Trophoblast cell (in vitro differentiated cells and primary cell): ENCODE data around the gene ARHGAP31. TPM values are rescaled to one million over a fixed set of nuclear protein-coding genes. Genes with fewer than 3 reads are reported as not detected.

Experiments
- DNase-seq, 2 donors: peaks; one replicate each; pipeline ENCODE4 v3.0.0-alpha.2; 2016
- H2AFZ ChIP-seq: 2 replicates; pipeline ENCODE4 v1.6.1; 2013; ENCODE audit warnings: low read length, moderate library complexity, mild to moderate bottlenecking; ENCODE audit not compliant: insufficient read depth, poor library complexity
- H2AK5ac ChIP-seq: 2 replicates; pipeline ENCODE4 v1.6.1; 2013; ENCODE audit warnings: mild to moderate bottlenecking, low read length
- H2BK120ac ChIP-seq: 2 replicates; pipeline ENCODE4 v1.6.1; 2013; ENCODE audit warnings: low read length, mild to moderate bottlenecking, moderate library complexity; ENCODE audit not compliant: insufficient read depth, poor library complexity
- H2BK12ac ChIP-seq: 2 replicates; pipeline ENCODE4 v1.6.1; 2013; ENCODE audit warnings: mild to moderate bottlenecking, low read length, moderate library complexity
- H2BK5ac ChIP-seq: 2 replicates; pipeline ENCODE4 v1.6.1; 2013; ENCODE audit warnings: low read length, low read depth, moderate library complexity, mild to moderate bottlenecking; ENCODE audit not compliant: poor library complexity
- H3K14ac ChIP-seq: 2 replicates; pipeline ENCODE4 v1.6.1; 2013; ENCODE audit warnings: mild to moderate bottlenecking, low read length
- H3K18ac ChIP-seq: 2 replicates; pipeline ENCODE4 v1.6.1; 2013; ENCODE audit warnings: mild to moderate bottlenecking, low read length
- H3K23ac ChIP-seq: 2 replicates; pipeline ENCODE4 v1.6.1; 2013; ENCODE audit warnings: low read length
- H3K27ac ChIP-seq: 2 replicates; pipeline ENCODE4 v1.5.1; 2013; ENCODE audit warnings: low read depth, mild to moderate bottlenecking, inconsistent platforms, low read length, moderate library complexity
- H3K27me3 ChIP-seq: 2 replicates; pipeline ENCODE4 v1.6.1; 2013; ENCODE audit warnings: inconsistent platforms, mild to moderate bottlenecking, low read length, moderate library complexity; ENCODE audit not compliant: insufficient read depth
- H3K36me3 ChIP-seq, 2 experiments: 1 replicate in 1 of 2; 2 replicates in 1 of 2; pipeline ENCODE4 v1.6.1; 2013; ENCODE audit warnings: low read length in 2 of 2, mild to moderate bottlenecking in 2 of 2, moderate library complexity in 1 of 2; ENCODE audit not compliant: insufficient read depth in 2 of 2, control insufficient read depth in 1 of 2
- H3K4ac ChIP-seq: 2 replicates; pipeline ENCODE4 v1.6.1; 2013; ENCODE audit warnings: low read depth, mild to moderate bottlenecking, low read length, moderate library complexity
- H3K4me1 ChIP-seq, 2 experiments: 1 replicate in 1 of 2; 2 replicates in 1 of 2; pipeline ENCODE4 v1.6.1; 2013; ENCODE audit warnings: low read length in 2 of 2, mild to moderate bottlenecking in 2 of 2, moderate library complexity in 1 of 2; ENCODE audit not compliant: insufficient read depth in 2 of 2, control insufficient read depth in 1 of 2
- H3K4me2 ChIP-seq: 2 replicates; pipeline ENCODE4 v1.6.1; 2013; ENCODE audit warnings: inconsistent platforms, mild to moderate bottlenecking, low read length, moderate library complexity
- H3K4me3 ChIP-seq: 2 replicates; pipeline ENCODE4 v1.5.1; 2013; ENCODE audit warnings: mild to moderate bottlenecking, low read depth, low read length, inconsistent platforms
- H3K79me1 ChIP-seq: one replicate; pipeline ENCODE4 v1.6.1; 2013; ENCODE audit warnings: low read length
- H3K79me2 ChIP-seq: 2 replicates; pipeline ENCODE4 v1.6.1; 2013; ENCODE audit warnings: low read length, mild to moderate bottlenecking; ENCODE audit not compliant: control insufficient read depth, insufficient read depth, poor library complexity
- H3K9ac ChIP-seq: 2 replicates; pipeline ENCODE4 v1.6.1; 2013; ENCODE audit warnings: mild to moderate bottlenecking, low read length
- H3K9me3 ChIP-seq: 2 replicates; pipeline ENCODE4 v1.6.1; 2013; ENCODE audit warnings: low read depth, mild to moderate bottlenecking, control low read depth, inconsistent platforms, low read length; ENCODE audit not compliant: insufficient read depth
- H4K12ac ChIP-seq: 2 replicates; pipeline ENCODE4 v1.6.1; 2013; ENCODE audit warnings: low read depth, mild to moderate bottlenecking, low read length, moderate library complexity
- H4K8ac ChIP-seq: 2 replicates; pipeline ENCODE4 v1.6.1; 2013; ENCODE audit warnings: low read depth, mild to moderate bottlenecking, low read length, moderate library complexity
- H4K91ac ChIP-seq: one replicate; pipeline ENCODE4 v1.6.1; 2013; ENCODE audit warnings: low read depth, mild to moderate bottlenecking, low read length, moderate library complexity
- WGBS: extraction: QIAGEN DNeasy Blood & Tissue Kit; methylation state at CpG from one replicate; pipeline ENCODE4 v1.1.7; 2013; ENCODE audit warnings: missing lambda C conversion rate; ENCODE audit not compliant: insufficient read length, insufficient coverage; ENCODE audit errors: extremely low coverage; 5-methylcytosine and 5-hydroxymethylcytosine counted together
- polyA plus RNA-seq: library from polyadenylated mRNA; stranded (reverse); fragments of 200-250 nt; gene quantifications from 2 replicates; pipeline ENCODE4 v1.2.3, GENCODE V29; 2013

Gene ARHGAP31
- polyA plus RNA-seq = 13.1 and 13.8 TPM in 2 replicates

- DNase-seq = peak; percentile 94 to 95
- H4K91ac ChIP-seq = peak within 1 kb of the TSS; percentile 99
- H2BK5ac ChIP-seq = peak within 1 kb of the TSS; percentile 93
- peak within 1 kb of the TSS; percentile 62 for H2AK5ac ChIP-seq
- H3K27ac ChIP-seq = peak within 1 kb of the TSS; percentile 95
- H2BK120ac ChIP-seq = peak within 1 kb of the TSS; percentile 98
- H3K79me1 ChIP-seq = peaks cover 29% of the 10 kb centered on the region
- no peaks in the 10 kb centered on the region for H3K9me3 ChIP-seq
- peaks cover 15% of the 10 kb centered on the region for H3K79me2 ChIP-seq
- H3K9ac ChIP-seq = peak within 1 kb of the TSS; percentile 84
- peak within 1 kb of the TSS; percentile 81 for H2BK12ac ChIP-seq
- H2AFZ ChIP-seq = peak within 1 kb of the TSS; percentile 43
- H3K4me1 ChIP-seq = peaks cover 22 to 26% of the 10 kb centered on the region in 2 experiments
- H3K4ac ChIP-seq = peak within 1 kb of the TSS; percentile 94
- peak within 1 kb of the TSS; percentile 98 for H3K18ac ChIP-seq
- WGBS = no CpG with 5 or more reads among the region's 55 CpGs
- H3K23ac ChIP-seq = no peak within 1 kb of the TSS
- peak within 1 kb of the TSS; percentile 89 for H4K8ac ChIP-seq
- H4K12ac ChIP-seq = peak within 1 kb of the TSS; percentile 87
- peak within 1 kb of the TSS; percentile 78 for H3K4me3 ChIP-seq
- H3K14ac ChIP-seq = peak within 1 kb of the TSS; percentile 98
- no peaks in the 10 kb centered on the region for H3K27me3 ChIP-seq
- peak within 1 kb of the TSS; percentile 97 for H3K4me2 ChIP-seq
- peaks cover 2 to 3% of the 10 kb centered on the region in 2 experiments for H3K36me3 ChIP-seq
Measured at GRCh38 chr3:119293871-119294695, at the start of gene ARHGAP31. ARHGAP31 (plus strand) TSS chr3:119294383; CDS start chr3:119294905, 522 bp downstream.

- Histone ChIP-seq H3K14ac (no peak overlapping the region), H2BK120ac (no peak overlapping the region), H3K4me3 (no peak overlapping the region), H2AFZ (no peak overlapping the region), H3K79me2 (no peaks in the 10 kb centered on the region), H2AK5ac (no peak overlapping the region), H2BK5ac (no peak overlapping the region), H3K36me3 (no peaks in the 10 kb centered on the region), H4K91ac (no peak overlapping the region), H3K18ac (no peak overlapping the region), H4K12ac (no peak overlapping the region), H4K8ac (no peak overlapping the region), H3K9me3 (no peaks in the 10 kb centered on the region), H3K4me1 (no peaks in the 10 kb centered on the region), H3K27me3 (no peaks in the 10 kb centered on the region), H3K79me1 (no peaks in the 10 kb centered on the region), H3K23ac (no peak overlapping the region), H3K4ac (no peak overlapping the region), H3K4me2 (no peak overlapping the region), H3K27ac (no peak overlapping the region), H3K9ac (no peak overlapping the region), H2BK12ac (no peak overlapping the region)
- DNase-seq = no peak
- whole genome bisulfite sequencing = no CpG with 5 or more reads among the region's 2 CpGs
Measured at GRCh38 chr3:119245778-119246177, 48.4 kb upstream of the ARHGAP31 start.

GRCh38 chr3:119255214-119255613 lies 39.0 kb upstream of the ARHGAP31 start:
- H3K9me3 ChIP-seq = no peaks in the 10 kb centered on the region
- H3K27ac ChIP-seq = no peak overlapping the region
- H3K23ac ChIP-seq = no peak overlapping the region
- DNase-seq = no peak
- H4K8ac ChIP-seq = no peak overlapping the region
- no peak overlapping the region for H2BK12ac ChIP-seq
- H3K4me2 ChIP-seq = no peak overlapping the region
- no peak overlapping the region for H3K4ac ChIP-seq
- no CpG with 5 or more reads among the region's 2 CpGs for WGBS
- H4K91ac ChIP-seq = no peak overlapping the region
- no peak overlapping the region for H3K4me3 ChIP-seq
- peaks cover 9% of the 10 kb centered on the region for H3K79me1 ChIP-seq
- no peak overlapping the region for H3K14ac ChIP-seq
- H4K12ac ChIP-seq = no peak overlapping the region
- H2AK5ac ChIP-seq = no peak overlapping the region
- H2BK5ac ChIP-seq = no peak overlapping the region
- H3K27me3 ChIP-seq = no peaks in the 10 kb centered on the region
- no peaks in the 10 kb centered on the region for H3K79me2 ChIP-seq
- no peak overlapping the region for H2AFZ ChIP-seq
- no peak overlapping the region for H3K9ac ChIP-seq
- H3K18ac ChIP-seq = no peak overlapping the region
- no peak overlapping the region for H2BK120ac ChIP-seq
- H3K36me3 ChIP-seq = no peaks in the 10 kb centered on the region
- peaks cover 0 to 6% of the 10 kb centered on the region in 2 experiments for H3K4me1 ChIP-seq

- Histone ChIP-seq H4K91ac (peak overlapping the region; percentile 64), H2BK5ac (no peak overlapping the region), H3K79me1 (peaks cover 9% of the 10 kb centered on the region), H3K27ac (peak overlapping the region; percentile 67), H3K14ac (peak overlapping the region; percentile 60), H3K4me2 (no peak overlapping the region), H3K4me3 (no peak overlapping the region), H3K18ac (peak overlapping the region; percentile 70), H4K12ac (peak overlapping the region; percentile 7), H2AK5ac (no peak overlapping the region), H3K4ac (no peak overlapping the region), H3K9ac (no peak overlapping the region), H2BK12ac (peak overlapping the region; percentile 73), H4K8ac (peak overlapping the region; percentile 62), H3K4me1 (peaks cover 0 to 8% of the 10 kb centered on the region in 2 experiments), H3K27me3 (no peaks in the 10 kb centered on the region), H2AFZ (peak overlapping the region; percentile 76), H2BK120ac (peak overlapping the region; percentile 8), H3K36me3 (no peaks in the 10 kb centered on the region), H3K9me3 (no peaks in the 10 kb centered on the region), H3K23ac (no peak overlapping the region), H3K79me2 (no peaks in the 10 kb centered on the region)
- no CpG with 5 or more reads among the region's 2 CpGs for WGBS
- DNase-seq = no peak
Measured at GRCh38 chr3:119257111-119257510, 37.1 kb upstream of the ARHGAP31 start.
